ENCODE measurements around the gene HIGD1A.

The HIGD1A gene

DNA sequence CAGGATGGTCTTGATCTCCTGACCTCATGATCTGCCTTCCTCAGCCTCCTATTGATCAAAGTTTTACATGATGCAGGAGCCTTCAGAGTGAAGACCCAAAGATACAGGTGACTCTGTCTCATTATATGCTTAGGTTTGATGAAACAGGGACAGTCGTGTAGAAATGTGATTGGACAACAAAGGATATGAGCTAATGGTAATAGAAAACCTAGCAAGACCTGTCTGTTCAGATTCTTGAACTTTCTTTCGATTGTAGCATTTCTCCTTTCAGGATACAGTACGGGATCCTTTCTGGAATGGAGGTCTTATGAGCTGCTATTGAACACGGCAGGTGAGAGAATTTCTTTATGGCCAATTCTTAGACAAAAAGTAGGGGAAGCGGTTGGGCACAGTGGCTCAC lies 4.9 kb upstream of the HIGD1A start, which contains the start of gene ACKR2:
Gene ACKR2, plus strand, starts transcription at position 244 of the 400 bp plus-strand sequence. CDS start 55,058 bp downstream, outside the sequence.
- TF ChIP-seq ISL1 (CRISPR knock-in tag; IDR thresholded peaks at IDR 0.05), result no peak
- TF ChIP-seq, protein P1, sequence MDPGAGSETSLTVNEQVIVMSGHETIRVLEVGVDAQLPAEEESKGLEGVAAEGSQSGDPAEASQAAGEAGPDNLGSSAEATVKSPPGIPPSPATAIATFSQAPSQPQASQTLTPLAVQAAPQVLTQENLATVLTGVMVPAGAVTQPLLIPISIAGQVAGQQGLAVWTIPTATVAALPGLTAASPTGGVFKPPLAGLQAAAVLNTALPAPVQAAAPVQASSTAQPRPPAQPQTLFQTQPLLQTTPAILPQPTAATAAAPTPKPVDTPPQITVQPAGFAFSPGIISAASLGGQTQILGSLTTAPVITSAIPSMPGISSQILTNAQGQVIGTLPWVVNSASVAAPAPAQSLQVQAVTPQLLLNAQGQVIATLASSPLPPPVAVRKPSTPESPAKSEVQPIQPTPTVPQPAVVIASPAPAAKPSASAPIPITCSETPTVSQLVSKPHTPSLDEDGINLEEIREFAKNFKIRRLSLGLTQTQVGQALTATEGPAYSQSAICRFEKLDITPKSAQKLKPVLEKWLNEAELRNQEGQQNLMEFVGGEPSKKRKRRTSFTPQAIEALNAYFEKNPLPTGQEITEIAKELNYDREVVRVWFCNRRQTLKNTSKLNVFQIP (CRISPR knock-in tag; IDR thresholded peaks at IDR 0.05; ENCODE audit: borderline replicate concordance, low read depth), result no peak
- TF ChIP-seq ZFP3 (CRISPR knock-in tag; IDR thresholded peaks at IDR 0.05), result no peak
- no peak for TF ChIP-seq ZC3H10 (CRISPR knock-in tag; IDR thresholded peaks at IDR 0.05)
- no peak for TF ChIP-seq PATZ1 (CRISPR knock-in tag; IDR thresholded peaks at IDR 0.05; ENCODE audit: borderline replicate concordance)
- no peak for ATAC-seq

DNA sequence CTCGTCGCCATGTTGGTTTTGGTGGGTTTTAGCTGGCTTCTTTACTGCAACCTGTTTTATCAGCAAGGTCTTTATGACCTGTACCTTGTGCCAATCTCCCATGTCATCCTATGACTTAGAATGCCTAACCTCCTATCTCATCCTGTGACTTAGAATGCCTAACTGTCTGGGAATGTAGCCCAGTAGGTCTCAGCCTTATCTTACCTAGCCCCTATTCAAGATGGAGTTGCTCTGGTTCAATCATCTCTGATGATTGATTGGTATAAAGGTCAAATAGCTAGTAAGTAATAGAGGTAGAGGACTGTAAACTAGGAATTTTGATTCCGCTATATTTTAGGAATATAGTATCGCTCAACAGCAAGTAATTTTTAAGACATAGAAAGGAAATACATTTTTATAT lies 3.6 kb upstream of the HIGD1A start:
- ATAC-seq, result no peak
- TF ChIP-seq RARB (CRISPR knock-in tag; IDR thresholded peaks at IDR 0.05) (no peak), ZFP3 (CRISPR knock-in tag; IDR thresholded peaks at IDR 0.05) (no peak), TOX (CRISPR knock-in tag; IDR thresholded peaks at IDR 0.05; ENCODE audit: borderline replicate concordance) (no peak), PPARA (CRISPR knock-in tag; IDR thresholded peaks at IDR 0.05; ENCODE audit: borderline replicate concordance) (no peak), GLIS3 (CRISPR knock-in tag; IDR thresholded peaks at IDR 0.05) (no peak), ZC3H10 (CRISPR knock-in tag; IDR thresholded peaks at IDR 0.05) (no peak), SNAI2 (CRISPR knock-in tag; IDR thresholded peaks at IDR 0.05) (no peak), CSDC2 (CRISPR knock-in tag; IDR thresholded peaks at IDR 0.05) (no peak), ESRRG (CRISPR knock-in tag; IDR thresholded peaks at IDR 0.05) (no peak), CSRNP3 (CRISPR knock-in tag; IDR thresholded peaks at IDR 0.05) (no peak), ZNF70 (CRISPR knock-in tag; IDR thresholded peaks at IDR 0.05) (no peak), ZNF8 (CRISPR knock-in tag; IDR thresholded peaks at IDR 0.05) (no peak), OSR1 (CRISPR knock-in tag; IDR thresholded peaks at IDR 0.05) (no peak), BACH2 (CRISPR knock-in tag; IDR thresholded peaks at IDR 0.05; ENCODE audit: borderline replicate concordance) (no peak), PATZ1 (CRISPR knock-in tag; IDR thresholded peaks at IDR 0.05; ENCODE audit: borderline replicate concordance) (no peak), ISL1 (CRISPR knock-in tag; IDR thresholded peaks at IDR 0.05) (no peak)
- TF ChIP-seq, protein P1 (CRISPR knock-in tag; IDR thresholded peaks at IDR 0.05; ENCODE audit: borderline replicate concordance, low read depth), result no peak
- TF ChIP-seq, protein P2, sequence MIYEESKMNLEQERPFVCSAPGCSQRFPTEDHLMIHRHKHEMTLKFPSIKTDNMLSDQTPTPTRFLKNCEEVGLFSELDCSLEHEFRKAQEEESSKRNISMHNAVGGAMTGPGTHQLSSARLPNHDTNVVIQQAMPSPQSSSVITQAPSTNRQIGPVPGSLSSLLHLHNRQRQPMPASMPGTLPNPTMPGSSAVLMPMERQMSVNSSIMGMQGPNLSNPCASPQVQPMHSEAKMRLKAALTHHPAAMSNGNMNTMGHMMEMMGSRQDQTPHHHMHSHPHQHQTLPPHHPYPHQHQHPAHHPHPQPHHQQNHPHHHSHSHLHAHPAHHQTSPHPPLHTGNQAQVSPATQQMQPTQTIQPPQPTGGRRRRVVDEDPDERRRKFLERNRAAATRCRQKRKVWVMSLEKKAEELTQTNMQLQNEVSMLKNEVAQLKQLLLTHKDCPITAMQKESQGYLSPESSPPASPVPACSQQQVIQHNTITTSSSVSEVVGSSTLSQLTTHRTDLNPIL (CRISPR knock-in tag; IDR thresholded peaks at IDR 0.05; ENCODE audit: low read depth), result no peak

DNA sequence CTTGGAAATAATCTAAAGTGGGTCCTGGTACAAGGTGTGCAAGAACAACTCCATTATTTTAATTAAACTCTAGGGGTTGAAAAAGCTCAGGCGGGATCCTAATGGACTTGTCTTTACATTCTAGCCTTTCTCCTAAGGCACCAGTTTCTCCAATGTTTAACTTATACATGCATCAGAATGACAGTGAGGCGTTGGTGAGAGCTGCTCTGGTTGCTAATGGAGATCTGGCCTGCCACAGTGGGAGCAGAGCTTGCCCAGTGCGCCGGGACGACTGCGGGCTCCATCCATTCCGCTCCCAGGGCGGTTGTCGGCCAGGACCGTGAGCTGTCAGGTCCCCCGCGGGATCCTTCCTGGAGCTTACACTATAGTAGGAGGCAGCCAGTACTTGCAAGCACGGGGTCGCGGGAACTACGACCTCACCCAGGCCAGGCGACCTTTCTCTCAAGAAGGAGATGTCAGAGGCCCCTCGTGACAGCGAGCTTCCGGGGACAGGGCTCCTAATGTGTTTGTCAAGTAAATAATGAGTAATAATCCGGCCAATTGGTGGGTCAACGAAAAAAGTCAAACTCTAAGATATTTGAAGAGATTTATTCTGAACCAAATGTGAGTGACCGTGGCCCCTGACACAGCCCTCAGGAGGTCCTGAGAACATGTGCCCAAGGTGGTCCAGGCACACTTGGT lies 991 bp upstream of the HIGD1A start:
- ATAC-seq, result no peak
- TF ChIP-seq ZFP3 (CRISPR knock-in tag; IDR thresholded peaks at IDR 0.05) (no peak), OSR1 (CRISPR knock-in tag; IDR thresholded peaks at IDR 0.05) (no peak), ZNF8 (CRISPR knock-in tag; IDR thresholded peaks at IDR 0.05) (no peak), PATZ1 (CRISPR knock-in tag; IDR thresholded peaks at IDR 0.05; ENCODE audit: borderline replicate concordance) (no peak), TSHZ2 (CRISPR knock-in tag; IDR thresholded peaks at IDR 0.05) (no peak), RARB (CRISPR knock-in tag; IDR thresholded peaks at IDR 0.05) (no peak), TCF4 (CRISPR knock-in tag; IDR thresholded peaks at IDR 0.05; ENCODE audit: borderline replicate concordance) (no peak)
- TF ChIP-seq, protein P2 (CRISPR knock-in tag; IDR thresholded peaks at IDR 0.05; ENCODE audit: low read depth), result no peak
